Measurements from ENCODE around the gene ACTR2.
"Not testable (repeated sequence)": the region's sequence is repeated elsewhere in the genome, so short reads cannot be mapped to it uniquely, and the experiment has no call there.

DNA sequence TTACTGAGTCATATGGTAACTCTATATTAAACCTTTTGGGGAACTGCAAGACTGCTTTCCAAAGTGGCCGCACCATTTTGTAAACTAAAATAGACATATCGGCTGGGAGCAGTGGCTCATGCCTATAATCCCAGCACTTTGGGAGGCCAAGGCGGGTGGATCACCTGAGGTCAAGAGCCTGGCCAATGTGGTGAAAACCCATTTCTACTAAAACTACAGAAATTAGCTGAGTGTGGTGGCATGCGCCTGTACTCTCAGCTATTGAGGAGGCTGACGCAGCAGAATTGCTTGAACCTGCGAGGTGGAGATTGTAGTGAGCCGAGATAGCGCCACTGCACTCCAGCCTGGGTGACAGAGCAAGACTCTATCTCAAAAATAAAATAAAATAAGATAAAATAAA lies 6.4 kb upstream of the ACTR2 start:
- not testable (repeated sequence) for TF ChIP-seq POLR2A (IDR thresholded peaks at IDR 0.05)
- TF ChIP-seq, protein P1, sequence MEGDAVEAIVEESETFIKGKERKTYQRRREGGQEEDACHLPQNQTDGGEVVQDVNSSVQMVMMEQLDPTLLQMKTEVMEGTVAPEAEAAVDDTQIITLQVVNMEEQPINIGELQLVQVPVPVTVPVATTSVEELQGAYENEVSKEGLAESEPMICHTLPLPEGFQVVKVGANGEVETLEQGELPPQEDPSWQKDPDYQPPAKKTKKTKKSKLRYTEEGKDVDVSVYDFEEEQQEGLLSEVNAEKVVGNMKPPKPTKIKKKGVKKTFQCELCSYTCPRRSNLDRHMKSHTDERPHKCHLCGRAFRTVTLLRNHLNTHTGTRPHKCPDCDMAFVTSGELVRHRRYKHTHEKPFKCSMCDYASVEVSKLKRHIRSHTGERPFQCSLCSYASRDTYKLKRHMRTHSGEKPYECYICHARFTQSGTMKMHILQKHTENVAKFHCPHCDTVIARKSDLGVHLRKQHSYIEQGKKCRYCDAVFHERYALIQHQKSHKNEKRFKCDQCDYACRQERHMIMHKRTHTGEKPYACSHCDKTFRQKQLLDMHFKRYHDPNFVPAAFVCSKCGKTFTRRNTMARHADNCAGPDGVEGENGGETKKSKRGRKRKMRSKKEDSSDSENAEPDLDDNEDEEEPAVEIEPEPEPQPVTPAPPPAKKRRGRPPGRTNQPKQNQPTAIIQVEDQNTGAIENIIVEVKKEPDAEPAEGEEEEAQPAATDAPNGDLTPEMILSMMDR (IDR thresholded peaks at IDR 0.05) = not testable (repeated sequence)
